ENCODE measurements around the gene NEB.

The NEB gene

DNA sequence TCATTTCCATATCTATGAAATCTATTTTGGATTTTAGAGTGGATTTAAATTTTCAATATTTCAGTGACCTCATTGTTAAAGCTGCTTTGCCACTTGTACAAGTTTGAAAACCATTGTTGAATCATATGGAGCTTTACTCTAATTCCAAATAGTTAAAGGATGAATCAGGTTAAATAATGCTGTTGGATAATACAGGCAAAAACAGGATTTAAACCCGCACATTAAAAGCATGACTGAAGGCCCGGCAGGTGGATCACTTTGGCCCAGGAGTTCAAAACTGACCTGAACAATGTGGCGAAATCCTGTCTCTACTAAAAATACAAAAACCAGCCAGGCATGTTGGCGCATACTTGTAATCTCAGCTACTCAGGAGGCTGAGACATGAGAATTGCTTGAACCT, 256.3 kb downstream of the NEB start:
- Histone ChIP-seq H4K5ac (ENCODE audit: low read length) (no peak overlapping the region), H4K8ac (ENCODE audit: low read depth, low read length) (no peak overlapping the region), H3K23ac (ENCODE audit: low read length) (no peak overlapping the region), H3K56ac (ENCODE audit: low read length) (no peak overlapping the region), H2BK15ac (replicated peaks; ENCODE audit: low read depth) (no peak overlapping the region), H2AK5ac (ENCODE audit: low read length) (no peak overlapping the region), H3K27me3 (ENCODE audit: insufficient read depth, low read length, poor library complexity) (no peaks in the 10 kb centered on the region), H3K79me2 (ENCODE audit: control insufficient read depth, insufficient read depth, low read length) (no peaks in the 10 kb centered on the region), H3K79me1 (ENCODE audit: low read length) (no peaks in the 10 kb centered on the region), H3K18ac (ENCODE audit: low read length) (no peak overlapping the region), H3K4me2 (ENCODE audit: low read length) (no peak overlapping the region), H3K4ac (ENCODE audit: low read depth, low read length) (no peak overlapping the region), H3K9ac (ENCODE audit: low read length) (no peak overlapping the region), H3K4me1 (ENCODE audit: control insufficient read depth, low read depth, low read length) (no peaks in the 10 kb centered on the region), H3K4me3 (ENCODE audit: low read length) (no peak overlapping the region), H2BK5ac (ENCODE audit: low read length) (no peak overlapping the region), H2BK120ac (ENCODE audit: low read depth, low read length) (no peak overlapping the region), H3K27ac (ENCODE audit: low read depth, low read length) (no peak overlapping the region), H3K36me3 (ENCODE audit: control insufficient read depth, insufficient read depth, low read length) (no peaks in the 10 kb centered on the region)
- DNase-seq: no peak
- WGBS (ENCODE audit: extremely low coverage, insufficient coverage, low lambda C conversion rate): no CpG with 5 or more reads among the region's 4 CpGs

DNA sequence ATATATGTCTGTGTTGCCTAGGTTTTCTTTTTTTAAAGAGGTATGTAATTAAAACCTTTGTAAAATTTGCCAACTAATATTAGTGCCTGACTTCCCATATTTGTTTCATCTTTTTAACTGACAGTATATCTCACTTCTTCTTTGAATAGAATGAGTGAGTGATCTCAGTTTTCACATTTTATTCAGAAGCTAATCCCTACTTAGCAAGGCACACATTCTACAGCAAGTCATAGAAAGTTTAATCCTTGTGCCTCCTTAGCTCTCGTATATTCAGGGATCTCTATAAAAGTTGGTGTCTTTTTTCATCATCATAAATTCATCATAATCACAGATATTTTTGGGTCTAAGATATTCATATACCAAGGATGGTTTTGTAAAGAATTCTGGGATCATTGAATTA, 258.0 kb downstream of the NEB start:
- no peak overlapping the region for H3K18ac ChIP-seq (ENCODE audit: low read length)
- no peak overlapping the region for H2BK5ac ChIP-seq (ENCODE audit: low read length)
- no peaks in the 10 kb centered on the region for H3K79me1 ChIP-seq (ENCODE audit: low read length)
- no peak overlapping the region for H3K56ac ChIP-seq (ENCODE audit: low read length)
- DNase-seq: no peak
- no peak overlapping the region for H3K4me3 ChIP-seq (ENCODE audit: low read length)
- no peaks in the 10 kb centered on the region for H3K4me1 ChIP-seq (ENCODE audit: control insufficient read depth, low read depth, low read length)
- no peak overlapping the region for H3K23ac ChIP-seq (ENCODE audit: low read length)
- H2AK5ac ChIP-seq (ENCODE audit: low read length): no peak overlapping the region
- no CpG with 5 or more reads among the region's 1 CpG for WGBS (ENCODE audit: extremely low coverage, insufficient coverage, low lambda C conversion rate)
- no peak overlapping the region for H3K27ac ChIP-seq (ENCODE audit: low read depth, low read length)
- no peak overlapping the region for H4K5ac ChIP-seq (ENCODE audit: low read length)
- no peaks in the 10 kb centered on the region for H3K36me3 ChIP-seq (ENCODE audit: control insufficient read depth, insufficient read depth, low read length)
- H3K27me3 ChIP-seq (ENCODE audit: insufficient read depth, low read length, poor library complexity): no peaks in the 10 kb centered on the region
- H2BK15ac ChIP-seq (replicated peaks; ENCODE audit: low read depth): no peak overlapping the region
- no peak overlapping the region for H3K4me2 ChIP-seq (ENCODE audit: low read length)
- H2BK120ac ChIP-seq (ENCODE audit: low read depth, low read length): no peak overlapping the region
- H3K9ac ChIP-seq (ENCODE audit: low read length): no peak overlapping the region
- no peaks in the 10 kb centered on the region for H3K79me2 ChIP-seq (ENCODE audit: control insufficient read depth, insufficient read depth, low read length)
- H3K4ac ChIP-seq (ENCODE audit: low read depth, low read length): no peak overlapping the region
- H4K8ac ChIP-seq (ENCODE audit: low read depth, low read length): no peak overlapping the region

GRCh38 chr2:151475071-151475470, 259.2 kb downstream of the NEB start:
- Histone ChIP-seq H3K18ac (ENCODE audit: low read length) (no peak overlapping the region), H2BK120ac (ENCODE audit: low read depth, low read length) (no peak overlapping the region), H3K23ac (ENCODE audit: low read length) (no peak overlapping the region), H3K79me1 (ENCODE audit: low read length) (no peaks in the 10 kb centered on the region), H3K56ac (ENCODE audit: low read length) (no peak overlapping the region), H3K4ac (ENCODE audit: low read depth, low read length) (no peak overlapping the region), H3K27ac (ENCODE audit: low read depth, low read length) (no peak overlapping the region), H2AK5ac (ENCODE audit: low read length) (no peak overlapping the region), H4K8ac (ENCODE audit: low read depth, low read length) (no peak overlapping the region), H2BK5ac (ENCODE audit: low read length) (no peak overlapping the region), H3K36me3 (ENCODE audit: control insufficient read depth, insufficient read depth, low read length) (no peaks in the 10 kb centered on the region), H3K27me3 (ENCODE audit: insufficient read depth, low read length, poor library complexity) (no peaks in the 10 kb centered on the region), H4K5ac (ENCODE audit: low read length) (no peak overlapping the region), H3K79me2 (ENCODE audit: control insufficient read depth, insufficient read depth, low read length) (no peaks in the 10 kb centered on the region), H3K4me2 (ENCODE audit: low read length) (no peak overlapping the region), H3K4me3 (ENCODE audit: low read length) (no peak overlapping the region), H3K4me1 (ENCODE audit: control insufficient read depth, low read depth, low read length) (no peaks in the 10 kb centered on the region), H3K9ac (ENCODE audit: low read length) (no peak overlapping the region), H2BK15ac (replicated peaks; ENCODE audit: low read depth) (no peak overlapping the region)
- DNase-seq: no peak
- whole genome bisulfite sequencing (ENCODE audit: extremely low coverage, insufficient coverage, low lambda C conversion rate): no CpG with 5 or more reads among the region's 2 CpGs

GRCh38 chr2:151472966-151473365, 261.3 kb downstream of the NEB start:
- WGBS (ENCODE audit: extremely low coverage, insufficient coverage, low lambda C conversion rate): no CpG with 5 or more reads among the region's 3 CpGs
- no peak overlapping the region for H4K5ac ChIP-seq (ENCODE audit: low read length)
- H3K4me1 ChIP-seq (ENCODE audit: control insufficient read depth, low read depth, low read length): no peaks in the 10 kb centered on the region

GRCh38 chr2:151470556-151470955, 263.7 kb downstream of the NEB start:
- Histone ChIP-seq H3K36me3 (ENCODE audit: control insufficient read depth, insufficient read depth, low read length) (peaks cover 2% of the 10 kb centered on the region), H3K56ac (ENCODE audit: low read length) (no peak overlapping the region)

More at GRCh38 chr2:151472966-151473365, 261.3 kb downstream of the NEB start:
- Histone ChIP-seq H3K23ac (ENCODE audit: low read length) (no peak overlapping the region), H3K27me3 (ENCODE audit: insufficient read depth, low read length, poor library complexity) (no peaks in the 10 kb centered on the region), H2BK15ac (replicated peaks; ENCODE audit: low read depth) (no peak overlapping the region), H3K4ac (ENCODE audit: low read depth, low read length) (no peak overlapping the region), H2BK5ac (ENCODE audit: low read length) (no peak overlapping the region), H3K9ac (ENCODE audit: low read length) (no peak overlapping the region), H2AK5ac (ENCODE audit: low read length) (no peak overlapping the region), H3K79me2 (ENCODE audit: control insufficient read depth, insufficient read depth, low read length) (no peaks in the 10 kb centered on the region), H3K36me3 (ENCODE audit: control insufficient read depth, insufficient read depth, low read length) (no peaks in the 10 kb centered on the region), H3K56ac (ENCODE audit: low read length) (no peak overlapping the region), H4K8ac (ENCODE audit: low read depth, low read length) (no peak overlapping the region), H3K4me3 (ENCODE audit: low read length) (no peak overlapping the region), H3K18ac (ENCODE audit: low read length) (no peak overlapping the region), H3K79me1 (ENCODE audit: low read length) (no peaks in the 10 kb centered on the region), H2BK120ac (ENCODE audit: low read depth, low read length) (no peak overlapping the region), H3K4me2 (ENCODE audit: low read length) (no peak overlapping the region), H3K27ac (ENCODE audit: low read depth, low read length) (no peak overlapping the region)
- no peak for DNase-seq

DNA sequence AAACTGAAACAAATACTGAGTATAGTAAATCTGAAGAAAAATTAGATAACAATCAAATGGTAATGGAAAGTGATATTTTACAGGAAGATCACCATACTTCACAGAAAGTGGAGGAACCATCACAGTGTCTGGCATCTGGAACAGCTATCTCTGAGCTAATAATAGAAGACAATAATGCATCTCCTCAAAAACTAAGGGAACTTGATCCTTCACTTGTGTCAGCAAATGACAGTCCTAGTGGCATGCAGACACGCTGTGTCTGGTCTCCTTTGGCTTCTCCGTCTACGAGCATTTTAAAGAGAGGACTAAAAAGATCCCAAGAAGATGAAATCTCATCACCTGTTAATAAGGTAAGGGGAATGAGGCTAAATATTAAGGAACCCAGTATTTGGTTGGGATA, 268.5 kb downstream of the NEB start:
- Histone ChIP-seq H3K56ac (ENCODE audit: low read length) (no peak overlapping the region), H3K36me3 (ENCODE audit: control insufficient read depth, insufficient read depth, low read length) (peaks cover 5% of the 10 kb centered on the region), H4K5ac (ENCODE audit: low read length) (no peak overlapping the region), H3K27me3 (ENCODE audit: insufficient read depth, low read length, poor library complexity) (no peaks in the 10 kb centered on the region), H3K9ac (ENCODE audit: low read length) (no peak overlapping the region), H3K79me1 (ENCODE audit: low read length) (no peaks in the 10 kb centered on the region), H2BK15ac (replicated peaks; ENCODE audit: low read depth) (no peak overlapping the region), H3K23ac (ENCODE audit: low read length) (no peak overlapping the region), H2BK5ac (ENCODE audit: low read length) (no peak overlapping the region), H3K4ac (ENCODE audit: low read depth, low read length) (no peak overlapping the region), H3K18ac (ENCODE audit: low read length) (no peak overlapping the region), H3K27ac (ENCODE audit: low read depth, low read length) (no peak overlapping the region), H2AK5ac (ENCODE audit: low read length) (no peak overlapping the region), H3K4me1 (ENCODE audit: control insufficient read depth, low read depth, low read length) (no peaks in the 10 kb centered on the region), H3K79me2 (ENCODE audit: control insufficient read depth, insufficient read depth, low read length) (no peaks in the 10 kb centered on the region), H3K4me2 (ENCODE audit: low read length) (no peak overlapping the region), H4K8ac (ENCODE audit: low read depth, low read length) (no peak overlapping the region), H3K4me3 (ENCODE audit: low read length) (no peak overlapping the region), H2BK120ac (ENCODE audit: low read depth, low read length) (no peak overlapping the region)
- no peak for DNase-seq
- WGBS (ENCODE audit: extremely low coverage, insufficient coverage, low lambda C conversion rate): no CpG with 5 or more reads among the region's 3 CpGs

More at GRCh38 chr2:151470556-151470955, 263.7 kb downstream of the NEB start:
- Histone ChIP-seq H3K79me2 (ENCODE audit: control insufficient read depth, insufficient read depth, low read length) (no peaks in the 10 kb centered on the region), H2BK15ac (replicated peaks; ENCODE audit: low read depth) (no peak overlapping the region), H2AK5ac (ENCODE audit: low read length) (no peak overlapping the region), H3K4me3 (ENCODE audit: low read length) (no peak overlapping the region), H3K79me1 (ENCODE audit: low read length) (no peaks in the 10 kb centered on the region), H3K18ac (ENCODE audit: low read length) (no peak overlapping the region), H3K4me1 (ENCODE audit: control insufficient read depth, low read depth, low read length) (no peaks in the 10 kb centered on the region), H2BK120ac (ENCODE audit: low read depth, low read length) (no peak overlapping the region), H3K27me3 (ENCODE audit: insufficient read depth, low read length, poor library complexity) (no peaks in the 10 kb centered on the region), H3K9ac (ENCODE audit: low read length) (no peak overlapping the region), H3K23ac (ENCODE audit: low read length) (no peak overlapping the region), H2BK5ac (ENCODE audit: low read length) (no peak overlapping the region), H3K27ac (ENCODE audit: low read depth, low read length) (no peak overlapping the region), H4K5ac (ENCODE audit: low read length) (no peak overlapping the region), H3K4me2 (ENCODE audit: low read length) (no peak overlapping the region), H3K4ac (ENCODE audit: low read depth, low read length) (no peak overlapping the region), H4K8ac (ENCODE audit: low read depth, low read length) (no peak overlapping the region)
- no peak for DNase-seq
- WGBS (ENCODE audit: extremely low coverage, insufficient coverage, low lambda C conversion rate): no CpG with 5 or more reads among the region's 1 CpG

Measured in mesendoderm (in vitro differentiated cells).